ENCODE results near the gene KIF11. TPM values are rescaled to one million over a fixed set of nuclear protein-coding genes. Genes with fewer than 3 reads are reported as not detected.
A peak's percentile ranks its signal among the peaks of the same experiment; 100 is the strongest.

KIF11 gene
- total RNA-seq, 1 experiment from 2014 or later: 47.8 TPM

- intact Hi-C loops (cut with micrococcal nuclease; ENCODE audit: unreplicated experiment): no loop called here
- DNase-seq (ENCODE audit: low read depth, low spot score): no peak
- in situ Hi-C loops (cut with HindIII; ENCODE audit: low pct_unique_long_range_greater_than_20kb, low sequenced_read_pairs): no loop called here
Observed at GRCh38 chr10:92590623-92591549, 2.0 kb upstream of the KIF11 start.

More at GRCh38 chr10:92590623-92591549, 2.0 kb upstream of the KIF11 start:
- H3K4me3 ChIP-seq (ENCODE audit: low read depth in 2 of 2, low read length in 2 of 2): peak overlapping the region; percentile 79 to 81
- no peaks in the 10 kb centered on the region for H3K27me3 ChIP-seq (ENCODE audit: control insufficient read depth, insufficient read depth, low read length)
- ChIA-PET POLR2A (interaction anchor here (0.6 to 1.0 kb wide), 3 partner anchors 17 to 1407 kb away, joined by 3 to 7 read pairs (median 6); partner anchors contain the start of gene IDE), CTCF (interaction anchor here (0.5 to 1.1 kb wide), 5 partner anchors 10 to 1043 kb away, joined by 3 to 4 read pairs (median 3); no protein-coding TSS in a partner anchor)
- ATAC-seq: peak; percentile 44
- peak overlapping the region; percentile 87 for H3K27ac ChIP-seq (ENCODE audit: low read length)
- H3K9me3 ChIP-seq (ENCODE audit: control insufficient read depth, insufficient read depth, low read depth, low read length): no peaks in the 10 kb centered on the region
- TF ChIP-seq CTCF (IDR thresholded peaks at IDR 0.05) (no peak; the same call in 1 of the 2 replicates), POLR2AphosphoS5 (IDR thresholded peaks at IDR 0.05; ENCODE audit: low read depth, low read length) (no peak), REST (IDR thresholded peaks at IDR 0.05; ENCODE audit: insufficient read depth in 1 of 2, low read depth in 2 of 2, low read length in 1 of 2) (no peak), TCF7L2 (IDR thresholded peaks at IDR 0.05; ENCODE audit: low read depth, low read length) (no peak), SIN3A (IDR thresholded peaks at IDR 0.05; ENCODE audit: borderline replicate concordance, insufficient read depth, low read depth, low read length) (no peak)
- BruUV-seq (replicated peaks): TSS peak; percentile 96
- H3K36me3 ChIP-seq (ENCODE audit: control insufficient read depth, insufficient read depth, low read length): no peaks in the 10 kb centered on the region; the same call in 1 of the 2 replicates
- peaks cover 21% of the 10 kb centered on the region for H3K4me1 ChIP-seq (ENCODE audit: control insufficient read depth, insufficient read depth, low read length)
